Neural cell (in vitro differentiated cells): ENCODE results near the gene EPYC. TPM values are rescaled to one million over a fixed set of nuclear protein-coding genes. Genes with fewer than 3 reads are reported as not detected.

Experiments
- H2AFZ ChIP-seq: fragments of 200-600, 300-800 bp; sonication (generic), shearing (Covaris generic); 2 replicates; pipeline ENCODE4 v1.6.0; 2014; ENCODE audit warnings: low read depth, mild to moderate bottlenecking, antibody characterized with exemption, low read length, moderate library complexity
- H3F3A ChIP-seq: fragments of 200-600 bp; shearing (Covaris generic); 2 replicates; pipeline ENCODE4 v1.6.1; 2016; ENCODE audit warnings: mild to moderate bottlenecking, moderate library complexity, mixed read lengths, antibody characterized with exemption, low read length; ENCODE audit not compliant: insufficient read depth, poor library complexity, severe bottlenecking
- H3K27ac ChIP-seq: fragments of 200-600, 300-800 bp; sonication (generic), shearing (Covaris generic); 2 replicates; pipeline ENCODE4 v1.5.1; 2014; ENCODE audit warnings: mild to moderate bottlenecking, low read length, moderate library complexity
- H3K27me3 ChIP-seq: fragments of 300-800, 200-600 bp; sonication (generic), shearing (Covaris generic); 2 replicates; pipeline ENCODE4 v1.6.0; 2014; ENCODE audit warnings: mild to moderate bottlenecking, low read depth, low read length, moderate library complexity; ENCODE audit not compliant: insufficient read depth
- H3K36me3 ChIP-seq: fragments of 300-800, 200-600 bp; sonication (generic), shearing (Covaris generic); 2 replicates; pipeline ENCODE4 v1.5.1; 2014; ENCODE audit warnings: mild to moderate bottlenecking, antibody characterized with exemption, low read length, moderate library complexity; ENCODE audit not compliant: insufficient read depth
- H3K4me2 ChIP-seq: fragments of 300-800, 200-600 bp; sonication (generic), shearing (Covaris generic); 2 replicates; pipeline ENCODE4 v1.6.0; 2014; ENCODE audit warnings: mild to moderate bottlenecking, low read length
- H3K4me3 ChIP-seq: fragments of 300-800, 200-600 bp; sonication (generic), shearing (Covaris generic); 2 replicates; pipeline ENCODE4 v1.5.1; 2014; ENCODE audit warnings: mild to moderate bottlenecking, low read length, moderate library complexity
- H3K79me2 ChIP-seq: fragments of 200-600 bp; shearing (Covaris generic); replicated peaks from 2 replicates; pipeline ENCODE4 v1.6.0; 2014; ENCODE audit warnings: mild to moderate bottlenecking, low read length, moderate library complexity; ENCODE audit not compliant: insufficient read depth
- H3K9ac ChIP-seq: fragments of 300-800, 200-600 bp; sonication (generic), shearing (Covaris generic); 2 replicates; pipeline ENCODE4 v1.6.1; 2016; ENCODE audit warnings: mild to moderate bottlenecking, low read length, mixed read lengths
- H3K9me2 ChIP-seq: fragments of 200-600 bp; shearing (Covaris generic); 2 replicates; pipeline ENCODE4 v1.6.1; 2016; ENCODE audit warnings: mild to moderate bottlenecking, low read length, mixed read lengths; ENCODE audit not compliant: insufficient read depth
- H3K9me3 ChIP-seq: fragments of 200-600, 300-800 bp; sonication (generic), shearing (Covaris generic); 2 replicates; pipeline ENCODE4 v1.6.1; 2016; ENCODE audit warnings: mild to moderate bottlenecking, mixed run types, low read length, moderate library complexity, mixed read lengths
- H4K20me1 ChIP-seq: fragments of 200-600 bp; shearing (Covaris generic); 2 replicates; pipeline ENCODE4 v1.6.1; 2016; ENCODE audit warnings: mild to moderate bottlenecking, mixed run types; ENCODE audit not compliant: insufficient read depth
- CTCF ChIP-seq: fragments of 450-650 bp; IDR thresholded peaks from 2 replicates; pipeline ENCODE4 v1.5.1; 2014; ENCODE audit warnings: antibody characterized with exemption, mild to moderate bottlenecking, moderate library complexity; ENCODE audit not compliant: poor library complexity, severe bottlenecking
- EP300 ChIP-seq: fragments of 450-650 bp; conservative IDR thresholded peaks from 2 replicates; pipeline ENCODE4 v1.6.1; 2014; ENCODE audit warnings: antibody characterized with exemption, mild to moderate bottlenecking, moderate library complexity; ENCODE audit not compliant: poor library complexity, severe bottlenecking
- EZH2 ChIP-seq: fragments of 200-600, 300-800 bp; shearing (Covaris generic), sonication (generic); IDR thresholded peaks from 2 replicates; pipeline ENCODE4 v1.6.1; 2014; ENCODE audit warnings: antibody characterized with exemption, low read length, borderline replicate concordance, mild to moderate bottlenecking; ENCODE audit not compliant: insufficient read depth, poor library complexity, severe bottlenecking
- MXI1 ChIP-seq: fragments of 450-650 bp; conservative IDR thresholded peaks from 2 replicates; pipeline ENCODE4 v1.6.1; 2014; ENCODE audit warnings: antibody characterized with exemption, mild to moderate bottlenecking; ENCODE audit not compliant: poor library complexity, severe bottlenecking
- POLR2AphosphoS5 ChIP-seq: IDR thresholded peaks from 2 replicates; pipeline ENCODE4 v1.6.1; 2012
- RAD21 ChIP-seq: fragments of 450-650 bp; conservative IDR thresholded peaks from 2 replicates; pipeline ENCODE4 v1.6.1; 2014; ENCODE audit warnings: antibody characterized with exemption, mild to moderate bottlenecking, moderate library complexity
- SMC3 ChIP-seq: fragments of 450-650 bp; conservative IDR thresholded peaks from 2 replicates; pipeline ENCODE4 v1.6.1; 2014; ENCODE audit warnings: antibody characterized with exemption, mild to moderate bottlenecking, moderate library complexity; ENCODE audit not compliant: poor library complexity
- TAF1 ChIP-seq: IDR thresholded peaks from 2 replicates; pipeline ENCODE4 v1.6.1; 2012; ENCODE audit warnings: low read depth
- polyA plus RNA-seq: library from polyadenylated mRNA; depleted of rRNA; stranded (reverse); fragments of >200 nt; gene quantifications from 2 replicates; pipeline ENCODE4 v1.2.3, GENCODE V29; 2014
- TF ChIP-seq, protein P1 (sequence below): IDR thresholded peaks from 2 replicates; pipeline ENCODE4 v1.6.1; 2012; ENCODE audit warnings: borderline replicate concordance

The EPYC gene
- polyA plus RNA-seq, 1 donor from 2014 or later, result not detected

DNA sequence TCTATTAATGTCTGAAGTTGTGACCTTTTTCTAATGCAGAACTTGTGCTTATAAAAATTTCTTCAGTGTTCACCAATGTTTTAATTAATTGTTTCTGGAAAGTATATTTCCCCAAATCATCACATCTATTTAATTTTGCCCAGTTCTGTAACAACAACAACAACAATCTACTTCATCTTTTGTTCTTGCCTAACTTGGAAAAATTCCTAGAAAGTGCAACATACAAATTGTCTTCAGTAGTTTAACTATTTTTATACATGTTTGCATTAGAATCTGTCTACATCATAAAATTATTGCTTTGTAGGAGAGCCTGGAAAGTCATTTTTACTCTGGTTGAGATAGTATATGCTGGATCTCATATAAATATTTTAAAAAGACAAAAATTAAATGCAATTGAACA, 88.3 kb downstream of the EPYC start:
- Histone ChIP-seq H3K27ac (no peak overlapping the region), H3K4me2 (no peak overlapping the region), H3K9ac (no peak overlapping the region), H3K9me3 (no peaks in the 10 kb centered on the region), H2AFZ (no peak overlapping the region), H3K36me3 (no peaks in the 10 kb centered on the region), H3K79me2 (no peaks in the 10 kb centered on the region), H3K9me2 (no peaks in the 10 kb centered on the region), H3K27me3 (no peaks in the 10 kb centered on the region), H4K20me1 (no peaks in the 10 kb centered on the region), H3F3A (no peaks in the 10 kb centered on the region), H3K4me3 (no peak overlapping the region)
- TF ChIP-seq MXI1 (no peak), TAF1 (no peak), POLR2AphosphoS5 (no peak), EP300 (no peak), CTCF (no peak)

DNA sequence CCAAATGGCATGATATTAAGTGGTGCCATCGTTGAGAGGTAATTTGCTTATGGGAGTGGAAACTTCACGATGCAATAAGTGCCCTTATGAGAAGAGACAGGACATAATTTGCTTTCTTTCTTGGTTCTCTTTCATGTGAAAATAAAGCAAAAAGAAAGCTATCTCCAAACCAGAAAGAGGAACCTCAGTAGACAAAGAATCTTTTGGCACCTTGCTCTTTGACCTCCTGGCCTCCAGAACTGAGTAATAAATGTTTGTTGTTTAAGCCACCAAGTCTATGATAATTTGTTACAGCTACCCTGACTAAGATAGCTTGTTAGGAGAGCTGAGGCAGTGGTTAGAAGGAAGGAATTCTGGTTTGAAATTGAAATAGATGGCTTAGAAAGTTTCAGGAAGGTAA, 89.4 kb downstream of the EPYC start:
- no peaks in the 10 kb centered on the region for H3F3A ChIP-seq
- H3K9ac ChIP-seq, result no peak overlapping the region
- no peak overlapping the region for H3K4me3 ChIP-seq
- no peaks in the 10 kb centered on the region for H3K9me2 ChIP-seq
- no peak overlapping the region for H3K27ac ChIP-seq
- TF ChIP-seq SMC3 (no peak), TAF1 (no peak), MXI1 (no peak), POLR2AphosphoS5 (no peak), RAD21 (no peak), CTCF (no peak), EZH2 (no peak), EP300 (no peak)
- TF ChIP-seq, protein P1, sequence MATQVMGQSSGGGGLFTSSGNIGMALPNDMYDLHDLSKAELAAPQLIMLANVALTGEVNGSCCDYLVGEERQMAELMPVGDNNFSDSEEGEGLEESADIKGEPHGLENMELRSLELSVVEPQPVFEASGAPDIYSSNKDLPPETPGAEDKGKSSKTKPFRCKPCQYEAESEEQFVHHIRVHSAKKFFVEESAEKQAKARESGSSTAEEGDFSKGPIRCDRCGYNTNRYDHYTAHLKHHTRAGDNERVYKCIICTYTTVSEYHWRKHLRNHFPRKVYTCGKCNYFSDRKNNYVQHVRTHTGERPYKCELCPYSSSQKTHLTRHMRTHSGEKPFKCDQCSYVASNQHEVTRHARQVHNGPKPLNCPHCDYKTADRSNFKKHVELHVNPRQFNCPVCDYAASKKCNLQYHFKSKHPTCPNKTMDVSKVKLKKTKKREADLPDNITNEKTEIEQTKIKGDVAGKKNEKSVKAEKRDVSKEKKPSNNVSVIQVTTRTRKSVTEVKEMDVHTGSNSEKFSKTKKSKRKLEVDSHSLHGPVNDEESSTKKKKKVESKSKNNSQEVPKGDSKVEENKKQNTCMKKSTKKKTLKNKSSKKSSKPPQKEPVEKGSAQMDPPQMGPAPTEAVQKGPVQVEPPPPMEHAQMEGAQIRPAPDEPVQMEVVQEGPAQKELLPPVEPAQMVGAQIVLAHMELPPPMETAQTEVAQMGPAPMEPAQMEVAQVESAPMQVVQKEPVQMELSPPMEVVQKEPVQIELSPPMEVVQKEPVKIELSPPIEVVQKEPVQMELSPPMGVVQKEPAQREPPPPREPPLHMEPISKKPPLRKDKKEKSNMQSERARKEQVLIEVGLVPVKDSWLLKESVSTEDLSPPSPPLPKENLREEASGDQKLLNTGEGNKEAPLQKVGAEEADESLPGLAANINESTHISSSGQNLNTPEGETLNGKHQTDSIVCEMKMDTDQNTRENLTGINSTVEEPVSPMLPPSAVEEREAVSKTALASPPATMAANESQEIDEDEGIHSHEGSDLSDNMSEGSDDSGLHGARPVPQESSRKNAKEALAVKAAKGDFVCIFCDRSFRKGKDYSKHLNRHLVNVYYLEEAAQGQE, result no peak
- H2AFZ ChIP-seq, result no peak overlapping the region
- H3K9me3 ChIP-seq, result no peaks in the 10 kb centered on the region
- H3K27me3 ChIP-seq, result no peaks in the 10 kb centered on the region
- no peak overlapping the region for H3K4me2 ChIP-seq
- H3K36me3 ChIP-seq, result no peaks in the 10 kb centered on the region
- H3K79me2 ChIP-seq, result no peaks in the 10 kb centered on the region
- H4K20me1 ChIP-seq, result no peaks in the 10 kb centered on the region

Other genes with a start within 250 kb of the EPYC start
- gene CCER1, start 49.8 kb downstream of the EPYC start, polyA plus RNA-seq, result not detected in 2 replicates
- not detected in 2 replicates for gene KERA, start 53.1 kb upstream of the EPYC start, polyA plus RNA-seq
- gene LUM, start 106.5 kb upstream of the EPYC start, polyA plus RNA-seq, result 0.20 and 0.89 TPM in 2 replicates
- gene DCN, start 177.8 kb upstream of the EPYC start, polyA plus RNA-seq, result 0.76 TPM in 1 of 2 replicates, not detected in the other